CMK (cell line): ENCODE data around the gene KRT27.
"Not testable (repeated sequence)": the region's sequence is repeated elsewhere in the genome, so short reads cannot be mapped to it uniquely, and the experiment has no call there.

Source experiments
- DNase-seq: peaks from one replicate; pipeline ENCODE4 v3.0.0-alpha.2; 2010; ENCODE audit warnings: low read depth

Gene KRT27

GRCh38 chr17:40755231-40755630, 27.1 kb downstream of the KRT27 start, which contains the start of gene KRT25:
Gene KRT25 (minus strand): TSS chr17:40755331. CDS start chr17:40755271, 60 bp downstream.
- no peak for DNase-seq

GRCh38 chr17:40753804-40754203, 28.5 kb downstream of the KRT27 start:
- no peak for DNase-seq

GRCh38 chr17:40751065-40751464, 31.3 kb downstream of the KRT27 start:
- no peak for DNase-seq

- DNase-seq = no peak
These were observed 32.0 kb downstream of the KRT27 start for GRCh38 chr17:40750391-40750790.

- not testable (repeated sequence) for DNase-seq
These were observed 33.7 kb downstream of the KRT27 start for GRCh38 chr17:40748666-40749065.

GRCh38 chr17:40738553-40738952, 43.8 kb downstream of the KRT27 start:
- DNase-seq = no peak

- no peak for DNase-seq
These were observed 47.3 kb downstream of the KRT27 start for GRCh38 chr17:40735016-40735415.

- no peak for DNase-seq
These were observed 48.3 kb downstream of the KRT27 start for GRCh38 chr17:40734018-40734417.

- no peak for DNase-seq
These were observed 51.4 kb downstream of the KRT27 start for GRCh38 chr17:40730970-40731369.

GRCh38 chr17:40727447-40728231, 54.7 kb downstream of the KRT27 start:
- DNase-seq = no peak

- no peak for DNase-seq
These were observed 55.4 kb downstream of the KRT27 start for GRCh38 chr17:40726919-40727318.
